Left lung (tissue), 10 donors: ENCODE results near the gene COX19. TPM values are rescaled to one million over a fixed set of nuclear protein-coding genes. Genes with fewer than 3 reads are reported as not detected.

Source experiments
- ATAC-seq: fragments of 200-7000 bp; cut with Tn5 transposase; one replicate; pipeline ENCODE4 v1.9.1; 2020; ENCODE audit warnings: moderate library complexity
- DNase-seq, 4 donors: peaks; one replicate each; pipeline ENCODE4 v3.0.0-alpha.2; 2013 to 2020
- H3K27ac ChIP-seq, 2 donors: fragments of 200-600 bp; sonication (generic) in 1 of 2; one replicate each; pipeline versions ENCODE4 v1.5.0 to v1.8.0; 2020 to 2021
- H3K27me3 ChIP-seq, 2 donors: fragments of 200-600 bp; sonication (generic) in 1 of 2; one replicate each; pipeline versions ENCODE4 v1.5.0 to v1.8.0; 2020 to 2021
- H3K36me3 ChIP-seq, 2 donors: fragments of 200-600 bp; sonication (generic) in 1 of 2; one replicate each; pipeline versions ENCODE4 v1.5.0 to v1.8.0; 2020 to 2021
- H3K4me1 ChIP-seq, 2 donors: fragments of 200-600 bp; one replicate each; pipeline ENCODE4 v1.8.0; 2021
- H3K4me3 ChIP-seq, 2 donors: fragments of 200-600 bp; sonication (generic) in 1 of 2; one replicate each; pipeline versions ENCODE4 v1.5.0 to v1.8.0; 2020 to 2021; ENCODE audit warnings: mild to moderate bottlenecking in 1 of 2
- H3K9me3 ChIP-seq, 2 donors: fragments of 200-600 bp; sonication (generic) in 1 of 2; one replicate each; pipeline versions ENCODE4 v1.5.0 to v1.8.0; 2020 to 2021
- intact Hi-C, 2 donors: fragments of 100-400 bp; cut with DNase I; formaldehyde crosslinking; loops; one replicate each; pipeline versions ENCODE4 v1.11.2 to v1.14.2; 2022
- polyA plus RNA-seq, 6 donors: library from polyadenylated mRNA; unstranded; fragments of 120-200 nt; gene quantifications; one replicate each; pipeline ENCODE4 v1.2.1, GENCODE V29; 2013; ENCODE audit not compliant: insufficient read length in 6 of 6
- total RNA-seq, 2 donors: library from RNA; stranded (reverse); fragmentation: NEBNext Ultra II Directional; extraction: Animal tissue kit (Norgen Biotek cat#: 25700); gene quantifications; one replicate each; pipeline ENCODE4 v1.2.1, GENCODE V29; 2021
- TF ChIP-seq, protein P1 (sequence below), 2 donors: fragments of 200-600 bp; sonication (generic) in 1 of 2; IDR thresholded peaks; one replicate each; pipeline versions ENCODE4 v1.5.0 to v1.8.0; 2021; ENCODE audit warnings: antibody characterized with exemption in 2 of 2
- donor health status: DM: no; HTN: yes; CAD: no.
- donor health status: DM: no; HTN: no; CAD: no.

Gene COX19
- total and polyA plus RNA-seq, 8 donors = 9.1 to 18.1 (median 16.4) TPM

DNA sequence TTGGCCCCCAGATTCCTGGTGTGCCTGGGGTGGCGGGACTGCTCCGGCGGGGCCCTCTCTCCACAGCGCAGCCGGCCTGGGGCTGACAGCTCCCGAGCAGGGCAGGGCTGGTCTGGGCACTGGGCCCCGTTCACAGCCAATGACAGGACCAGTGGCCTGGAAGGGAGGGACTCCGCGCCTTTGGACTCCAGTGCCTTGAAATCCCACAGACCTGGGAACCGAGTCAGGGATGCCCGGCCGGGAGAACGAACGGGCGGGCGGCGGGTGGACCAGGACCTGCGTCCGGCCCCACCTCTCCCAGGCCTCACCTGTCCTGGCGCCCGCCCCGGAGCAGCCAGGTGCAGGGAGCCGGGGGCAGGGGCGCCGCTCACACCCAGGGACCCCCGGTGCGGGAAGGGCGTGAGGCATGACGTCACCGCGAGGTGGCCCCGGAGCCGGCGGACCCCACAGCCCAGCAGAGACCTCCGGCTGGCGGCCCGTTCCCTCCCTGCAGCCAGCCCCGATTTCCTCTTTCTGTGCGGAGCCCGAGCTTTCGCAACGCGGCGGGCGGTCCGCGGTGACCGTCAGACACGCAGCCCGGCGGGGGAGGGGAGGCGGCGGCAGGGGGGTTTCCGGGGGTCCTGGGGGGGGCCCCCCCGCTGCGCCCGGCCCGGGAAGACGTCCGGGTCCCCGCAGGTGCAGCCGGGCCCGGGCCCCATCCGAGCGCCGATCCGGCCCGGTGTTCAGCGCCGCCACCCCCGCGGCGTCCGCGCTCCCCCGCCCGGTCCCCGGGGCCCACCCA lies 21.6 kb downstream of the COX19 start:
- H3K9me3 ChIP-seq = no peaks in the 10 kb centered on the region
- ATAC-seq = peak; percentile 86
- peaks cover 6 to 55% of the 10 kb centered on the region in 2 donors for H3K4me1 ChIP-seq
- H3K36me3 ChIP-seq = no peaks in the 10 kb centered on the region
- intact Hi-C loops = loop anchor here in 1 of 2 donors (5.0 kb wide), 1 partner anchor 41 kb away; no protein-coding TSS in a partner anchor
- peaks cover 0 to 60% of the 10 kb centered on the region in 2 donors for H3K27me3 ChIP-seq
- H3K27ac ChIP-seq = peak overlapping the region in 1 of 2 donors; percentile 85
- TF ChIP-seq, protein P1, sequence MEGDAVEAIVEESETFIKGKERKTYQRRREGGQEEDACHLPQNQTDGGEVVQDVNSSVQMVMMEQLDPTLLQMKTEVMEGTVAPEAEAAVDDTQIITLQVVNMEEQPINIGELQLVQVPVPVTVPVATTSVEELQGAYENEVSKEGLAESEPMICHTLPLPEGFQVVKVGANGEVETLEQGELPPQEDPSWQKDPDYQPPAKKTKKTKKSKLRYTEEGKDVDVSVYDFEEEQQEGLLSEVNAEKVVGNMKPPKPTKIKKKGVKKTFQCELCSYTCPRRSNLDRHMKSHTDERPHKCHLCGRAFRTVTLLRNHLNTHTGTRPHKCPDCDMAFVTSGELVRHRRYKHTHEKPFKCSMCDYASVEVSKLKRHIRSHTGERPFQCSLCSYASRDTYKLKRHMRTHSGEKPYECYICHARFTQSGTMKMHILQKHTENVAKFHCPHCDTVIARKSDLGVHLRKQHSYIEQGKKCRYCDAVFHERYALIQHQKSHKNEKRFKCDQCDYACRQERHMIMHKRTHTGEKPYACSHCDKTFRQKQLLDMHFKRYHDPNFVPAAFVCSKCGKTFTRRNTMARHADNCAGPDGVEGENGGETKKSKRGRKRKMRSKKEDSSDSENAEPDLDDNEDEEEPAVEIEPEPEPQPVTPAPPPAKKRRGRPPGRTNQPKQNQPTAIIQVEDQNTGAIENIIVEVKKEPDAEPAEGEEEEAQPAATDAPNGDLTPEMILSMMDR (IDR thresholded peaks at IDR 0.05) = no peak
- peak in 3 of 4 donors; percentile 39 to 95 (median 76) for DNase-seq
- peak overlapping the region; percentile 33 to 66 for H3K4me3 ChIP-seq

DNA sequence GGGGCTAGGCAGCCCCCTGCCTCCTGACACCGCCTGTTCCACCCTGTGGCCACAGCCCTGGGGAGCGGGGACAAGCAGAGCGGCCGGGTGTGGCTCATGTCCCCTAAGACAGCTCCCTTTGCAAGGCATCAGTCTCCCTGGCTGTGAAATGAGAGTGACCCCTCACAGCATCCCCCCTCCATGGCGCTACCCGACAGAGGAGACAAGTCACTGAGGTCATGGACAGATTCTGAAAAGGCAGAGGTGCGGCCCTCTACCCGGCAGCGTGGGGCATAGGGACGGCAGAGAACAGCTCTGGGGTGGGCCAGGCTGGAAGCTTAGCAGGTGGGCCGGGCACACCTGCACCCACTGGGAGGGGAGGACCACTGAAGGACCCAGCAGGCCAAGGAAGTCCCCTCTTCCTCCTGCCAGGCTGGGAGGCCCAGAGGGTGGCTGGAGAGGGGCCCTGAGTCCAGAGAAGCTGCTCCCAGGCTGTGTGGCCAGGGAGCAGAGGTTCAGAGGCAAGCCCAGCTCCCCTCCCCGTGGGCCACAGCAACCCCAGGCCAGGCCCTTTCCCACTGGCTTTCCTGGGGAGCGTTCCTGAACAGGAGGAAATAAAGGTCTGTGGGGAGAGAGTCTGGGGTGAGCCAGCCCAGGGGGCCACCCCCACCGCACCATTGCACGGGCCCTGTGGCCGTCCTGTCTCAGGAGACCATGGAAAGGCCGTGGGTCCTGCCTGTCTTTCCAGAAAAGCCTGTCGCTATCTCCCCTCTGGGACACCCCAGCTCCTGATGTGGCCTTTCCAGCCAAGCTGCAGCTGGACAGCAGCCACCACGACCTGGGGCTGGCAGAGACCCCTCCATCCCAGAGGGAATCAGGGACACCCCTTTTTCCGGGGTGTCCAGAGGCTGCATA lies 22.6 kb downstream of the COX19 start:
- Histone ChIP-seq H3K4me3 (peak overlapping the region; percentile 33 to 66), H3K27me3 (peaks cover 0 to 50% of the 10 kb centered on the region in 2 donors), H3K36me3 (no peaks in the 10 kb centered on the region), H3K4me1 (peaks cover 6 to 47% of the 10 kb centered on the region in 2 donors), H3K27ac (peak overlapping the region in 1 of 2 donors; percentile 85), H3K9me3 (no peaks in the 10 kb centered on the region)
- ATAC-seq (no peak), DNase-seq (peak in 1 of 4 donors; percentile 55)
- intact Hi-C loops = loop anchor here in 1 of 2 donors (5.0 kb wide), 1 partner anchor 40 kb away; no protein-coding TSS in a partner anchor
- TF ChIP-seq, protein P1 (IDR thresholded peaks at IDR 0.05) = no peak

DNA sequence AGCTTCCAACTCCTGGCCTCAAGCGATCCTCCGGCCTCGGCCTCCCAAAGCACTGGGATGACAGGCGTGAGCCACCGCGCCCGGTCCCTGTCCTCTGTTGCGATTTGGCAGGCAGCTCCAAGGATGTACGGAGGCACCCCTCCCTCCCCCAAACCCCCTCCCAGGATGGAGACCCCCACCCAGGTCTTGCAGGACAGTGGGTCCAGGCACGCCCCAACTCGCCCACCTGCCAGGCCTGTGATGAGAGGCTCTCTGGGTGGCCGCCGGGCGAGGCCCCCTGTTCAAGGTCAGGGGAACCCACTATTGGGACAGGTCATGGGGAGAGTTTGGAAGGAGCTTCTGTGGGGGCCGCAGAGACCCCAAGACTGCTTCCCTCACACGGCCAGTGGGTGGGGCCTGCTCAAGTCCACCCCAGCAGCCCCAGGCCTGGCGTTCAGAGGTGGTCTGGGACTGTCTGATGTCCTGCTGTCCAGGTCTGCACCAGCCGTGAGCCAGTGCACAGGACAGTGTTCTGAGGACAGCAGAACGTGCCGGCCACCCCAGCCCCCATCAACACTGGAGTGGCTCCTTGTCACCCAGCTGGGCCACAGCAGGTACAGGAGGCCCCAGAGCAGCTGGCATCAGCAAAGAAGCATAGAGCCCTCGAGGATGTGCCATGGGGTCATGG lies 23.3 kb downstream of the COX19 start:
- no peaks in the 10 kb centered on the region for H3K9me3 ChIP-seq
- TF ChIP-seq, protein P1 (IDR thresholded peaks at IDR 0.05) = no peak
- intact Hi-C loops = loop anchor here in 1 of 2 donors (5.0 kb wide), 1 partner anchor 40 kb away; no protein-coding TSS in a partner anchor
- H3K27ac ChIP-seq = no peak overlapping the region
- H3K4me3 ChIP-seq = no peak overlapping the region
- no peaks in the 10 kb centered on the region for H3K36me3 ChIP-seq
- peaks cover 0 to 42% of the 10 kb centered on the region in 2 donors for H3K27me3 ChIP-seq
- no peak for ATAC-seq
- peaks cover 6 to 39% of the 10 kb centered on the region in 2 donors for H3K4me1 ChIP-seq
- DNase-seq = peak in 1 of 4 donors; percentile 79

DNA sequence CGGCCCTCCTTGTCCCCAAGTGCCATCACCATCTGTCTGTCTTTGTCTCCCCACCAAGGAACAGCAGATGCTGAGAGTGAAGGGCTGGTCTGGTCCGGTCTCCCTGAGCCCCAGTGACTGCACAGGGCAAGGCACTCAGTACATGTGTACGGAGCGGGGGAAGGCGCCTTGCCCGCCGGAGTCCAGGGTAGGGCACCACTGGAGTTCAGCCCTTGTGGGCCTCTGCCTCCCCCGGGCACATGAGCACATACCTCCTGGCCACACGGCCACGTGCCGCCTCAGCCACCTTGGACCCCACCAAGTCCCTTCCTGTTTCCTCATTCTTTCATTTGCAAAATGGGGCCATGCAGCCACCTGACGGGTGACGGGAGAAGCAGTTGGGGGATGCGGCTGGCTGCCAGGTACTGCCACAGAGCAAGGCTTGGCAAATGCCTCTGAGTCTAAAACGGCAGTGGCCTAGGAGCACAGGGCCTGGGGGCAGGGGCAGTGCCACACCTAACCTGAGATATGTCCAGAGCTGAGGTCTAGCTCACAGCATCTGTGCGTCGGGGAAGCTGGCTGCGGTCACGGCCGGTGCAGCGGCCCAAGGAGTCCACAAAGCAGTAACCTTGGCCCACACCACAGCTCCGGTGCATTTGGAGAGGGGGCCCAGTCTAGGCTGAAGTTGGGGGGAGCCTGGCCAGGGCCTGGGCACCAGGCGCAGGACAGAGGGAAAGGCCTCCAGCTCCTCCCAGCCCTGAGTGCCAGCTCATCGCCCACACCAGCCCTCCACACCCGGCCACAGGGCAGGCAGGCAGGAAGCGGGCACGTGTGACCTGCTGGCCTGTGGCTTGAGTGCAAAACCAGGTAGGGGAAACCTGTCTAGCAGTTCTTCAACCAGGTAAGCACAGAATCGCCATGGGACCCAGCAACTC lies 26.1 kb downstream of the COX19 start:
- no peak overlapping the region for H3K4me3 ChIP-seq
- H3K36me3 ChIP-seq = no peaks in the 10 kb centered on the region
- H3K27ac ChIP-seq = no peak overlapping the region
- TF ChIP-seq, protein P1 (IDR thresholded peaks at IDR 0.05) = no peak
- H3K27me3 ChIP-seq = peaks cover 0 to 28% of the 10 kb centered on the region in 2 donors
- peaks cover 6 to 31% of the 10 kb centered on the region in 2 donors for H3K4me1 ChIP-seq
- no peaks in the 10 kb centered on the region for H3K9me3 ChIP-seq
- DNase-seq (peak in 1 of 4 donors; percentile 70), ATAC-seq (no peak)
- intact Hi-C loops = no loop called here
